ENCODE data around the gene CYTL1. TPM values are rescaled to one million over a fixed set of nuclear protein-coding genes. Genes with fewer than 3 reads are reported as not detected.
A peak's percentile ranks its signal among the peaks of the same experiment; 100 is the strongest.

CYTL1 gene
- polyA plus RNA-seq, 1 donor from 2014 or later: not detected

DNA sequence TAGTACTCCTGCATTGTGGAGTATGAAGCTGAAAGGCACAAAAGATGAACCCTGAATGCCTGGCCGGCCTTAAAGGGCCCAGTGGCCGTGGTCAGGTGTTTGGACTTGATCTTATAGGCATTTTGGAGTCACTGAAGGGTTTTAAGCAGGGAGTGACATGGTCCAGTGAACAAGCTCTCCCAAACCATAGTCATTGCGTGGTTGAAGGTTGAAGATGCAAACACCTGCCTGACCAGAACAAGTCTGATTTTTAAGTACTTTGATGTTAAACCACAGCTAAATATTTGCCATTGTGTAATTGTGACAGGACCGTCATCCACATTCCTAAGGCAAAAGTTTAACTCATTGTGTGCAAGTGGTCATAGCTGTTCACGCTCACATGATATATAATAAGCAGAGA is 35.3 kb upstream of the CYTL1 start:
- H3K36me3 ChIP-seq (ENCODE audit: insufficient read depth, low read length): no peaks in the 10 kb centered on the region
- H3F3A ChIP-seq (ENCODE audit: insufficient read depth, low read length, poor library complexity, severe bottlenecking): no peaks in the 10 kb centered on the region
- no peak overlapping the region for H3K4me2 ChIP-seq (ENCODE audit: low read length)
- H3K27me3 ChIP-seq (ENCODE audit: insufficient read depth, low read depth, low read length): no peaks in the 10 kb centered on the region
- H3K79me2 ChIP-seq (replicated peaks; ENCODE audit: insufficient read depth, low read length): no peaks in the 10 kb centered on the region
- H3K9ac ChIP-seq (ENCODE audit: low read length): no peak overlapping the region
- H3K27ac ChIP-seq (ENCODE audit: low read length): no peak overlapping the region
- H3K9me2 ChIP-seq (ENCODE audit: insufficient read depth, low read length): no peaks in the 10 kb centered on the region
- H4K20me1 ChIP-seq (ENCODE audit: insufficient read depth): no peaks in the 10 kb centered on the region
- H3K4me3 ChIP-seq (ENCODE audit: low read length): peak overlapping the region; percentile 29
- no peak overlapping the region for H2AFZ ChIP-seq (ENCODE audit: low read depth, low read length)
- no peaks in the 10 kb centered on the region for H3K9me3 ChIP-seq (ENCODE audit: low read length)
- TF ChIP-seq EZH2 (IDR thresholded peaks at IDR 0.05; ENCODE audit: borderline replicate concordance, insufficient read depth, low read length, poor library complexity, severe bottlenecking) (no peak), POLR2AphosphoS5 (IDR thresholded peaks at IDR 0.05) (no peak), EP300 (conservative IDR thresholded peaks at IDR 0.05; ENCODE audit: poor library complexity, severe bottlenecking) (no peak), RAD21 (conservative IDR thresholded peaks at IDR 0.05) (no peak), TAF1 (IDR thresholded peaks at IDR 0.05; ENCODE audit: low read depth) (no peak)

DNA sequence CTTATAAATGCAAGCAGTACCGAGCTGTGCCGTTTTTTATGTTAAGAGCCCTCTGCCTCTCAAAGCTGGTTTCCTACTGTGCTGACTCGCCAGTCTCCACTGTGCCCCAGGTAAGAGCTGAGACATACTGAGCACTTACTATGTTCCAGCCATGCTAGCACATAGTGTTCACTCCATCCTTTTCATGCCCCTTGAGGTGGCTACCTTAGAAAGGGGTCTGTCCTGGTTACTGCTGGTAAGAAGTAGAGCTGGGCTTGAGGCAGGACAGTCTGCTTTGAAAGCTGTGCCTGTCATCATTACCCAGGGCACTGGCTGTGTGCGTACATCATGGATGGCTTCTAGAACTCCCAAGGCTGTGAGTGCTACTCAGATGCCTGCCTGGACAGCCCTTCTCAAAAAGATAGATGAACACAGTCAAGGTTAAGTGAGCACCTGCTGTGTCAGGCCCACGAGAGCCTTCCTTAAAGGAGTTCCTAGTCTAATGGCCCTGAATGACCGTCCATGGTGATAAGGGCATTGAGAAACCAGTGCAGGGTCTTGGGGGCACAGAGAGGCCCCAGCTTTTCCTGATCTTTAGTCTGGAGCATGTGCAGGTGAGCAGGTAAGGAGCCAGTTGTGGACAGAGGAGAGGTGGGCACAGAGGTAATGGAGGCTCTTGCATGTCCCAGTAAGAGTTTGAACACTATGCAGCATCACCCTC is 33.6 kb upstream of the CYTL1 start:
- Histone ChIP-seq H3K36me3 (ENCODE audit: insufficient read depth, low read length) (no peaks in the 10 kb centered on the region), H3K79me2 (replicated peaks; ENCODE audit: insufficient read depth, low read length) (no peaks in the 10 kb centered on the region), H3K4me3 (ENCODE audit: low read length) (peak overlapping the region; percentile 93), H3F3A (ENCODE audit: insufficient read depth, low read length, poor library complexity, severe bottlenecking) (no peaks in the 10 kb centered on the region), H3K9me3 (ENCODE audit: low read length) (no peaks in the 10 kb centered on the region), H4K20me1 (ENCODE audit: insufficient read depth) (no peaks in the 10 kb centered on the region), H3K27me3 (ENCODE audit: insufficient read depth, low read depth, low read length) (no peaks in the 10 kb centered on the region), H3K9ac (ENCODE audit: low read length) (no peak overlapping the region), H3K27ac (ENCODE audit: low read length) (no peak overlapping the region), H3K4me2 (ENCODE audit: low read length) (peak overlapping the region; percentile 82), H3K9me2 (ENCODE audit: insufficient read depth, low read length) (no peaks in the 10 kb centered on the region), H2AFZ (ENCODE audit: low read depth, low read length) (no peak overlapping the region)
- TF ChIP-seq EZH2 (IDR thresholded peaks at IDR 0.05; ENCODE audit: borderline replicate concordance, insufficient read depth, low read length, poor library complexity, severe bottlenecking): no peak
- TF ChIP-seq MXI1 (conservative IDR thresholded peaks at IDR 0.05; ENCODE audit: poor library complexity, severe bottlenecking): no peak
- TF ChIP-seq EP300 (conservative IDR thresholded peaks at IDR 0.05; ENCODE audit: poor library complexity, severe bottlenecking): no peak
- TF ChIP-seq, protein P1, sequence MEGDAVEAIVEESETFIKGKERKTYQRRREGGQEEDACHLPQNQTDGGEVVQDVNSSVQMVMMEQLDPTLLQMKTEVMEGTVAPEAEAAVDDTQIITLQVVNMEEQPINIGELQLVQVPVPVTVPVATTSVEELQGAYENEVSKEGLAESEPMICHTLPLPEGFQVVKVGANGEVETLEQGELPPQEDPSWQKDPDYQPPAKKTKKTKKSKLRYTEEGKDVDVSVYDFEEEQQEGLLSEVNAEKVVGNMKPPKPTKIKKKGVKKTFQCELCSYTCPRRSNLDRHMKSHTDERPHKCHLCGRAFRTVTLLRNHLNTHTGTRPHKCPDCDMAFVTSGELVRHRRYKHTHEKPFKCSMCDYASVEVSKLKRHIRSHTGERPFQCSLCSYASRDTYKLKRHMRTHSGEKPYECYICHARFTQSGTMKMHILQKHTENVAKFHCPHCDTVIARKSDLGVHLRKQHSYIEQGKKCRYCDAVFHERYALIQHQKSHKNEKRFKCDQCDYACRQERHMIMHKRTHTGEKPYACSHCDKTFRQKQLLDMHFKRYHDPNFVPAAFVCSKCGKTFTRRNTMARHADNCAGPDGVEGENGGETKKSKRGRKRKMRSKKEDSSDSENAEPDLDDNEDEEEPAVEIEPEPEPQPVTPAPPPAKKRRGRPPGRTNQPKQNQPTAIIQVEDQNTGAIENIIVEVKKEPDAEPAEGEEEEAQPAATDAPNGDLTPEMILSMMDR (IDR thresholded peaks at IDR 0.05; ENCODE audit: poor library complexity, severe bottlenecking): no peak
- TF ChIP-seq POLR2AphosphoS5 (IDR thresholded peaks at IDR 0.05): no peak
- TF ChIP-seq, protein P2, sequence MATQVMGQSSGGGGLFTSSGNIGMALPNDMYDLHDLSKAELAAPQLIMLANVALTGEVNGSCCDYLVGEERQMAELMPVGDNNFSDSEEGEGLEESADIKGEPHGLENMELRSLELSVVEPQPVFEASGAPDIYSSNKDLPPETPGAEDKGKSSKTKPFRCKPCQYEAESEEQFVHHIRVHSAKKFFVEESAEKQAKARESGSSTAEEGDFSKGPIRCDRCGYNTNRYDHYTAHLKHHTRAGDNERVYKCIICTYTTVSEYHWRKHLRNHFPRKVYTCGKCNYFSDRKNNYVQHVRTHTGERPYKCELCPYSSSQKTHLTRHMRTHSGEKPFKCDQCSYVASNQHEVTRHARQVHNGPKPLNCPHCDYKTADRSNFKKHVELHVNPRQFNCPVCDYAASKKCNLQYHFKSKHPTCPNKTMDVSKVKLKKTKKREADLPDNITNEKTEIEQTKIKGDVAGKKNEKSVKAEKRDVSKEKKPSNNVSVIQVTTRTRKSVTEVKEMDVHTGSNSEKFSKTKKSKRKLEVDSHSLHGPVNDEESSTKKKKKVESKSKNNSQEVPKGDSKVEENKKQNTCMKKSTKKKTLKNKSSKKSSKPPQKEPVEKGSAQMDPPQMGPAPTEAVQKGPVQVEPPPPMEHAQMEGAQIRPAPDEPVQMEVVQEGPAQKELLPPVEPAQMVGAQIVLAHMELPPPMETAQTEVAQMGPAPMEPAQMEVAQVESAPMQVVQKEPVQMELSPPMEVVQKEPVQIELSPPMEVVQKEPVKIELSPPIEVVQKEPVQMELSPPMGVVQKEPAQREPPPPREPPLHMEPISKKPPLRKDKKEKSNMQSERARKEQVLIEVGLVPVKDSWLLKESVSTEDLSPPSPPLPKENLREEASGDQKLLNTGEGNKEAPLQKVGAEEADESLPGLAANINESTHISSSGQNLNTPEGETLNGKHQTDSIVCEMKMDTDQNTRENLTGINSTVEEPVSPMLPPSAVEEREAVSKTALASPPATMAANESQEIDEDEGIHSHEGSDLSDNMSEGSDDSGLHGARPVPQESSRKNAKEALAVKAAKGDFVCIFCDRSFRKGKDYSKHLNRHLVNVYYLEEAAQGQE (IDR thresholded peaks at IDR 0.05; ENCODE audit: borderline replicate concordance): no peak
- TF ChIP-seq TAF1 (IDR thresholded peaks at IDR 0.05; ENCODE audit: low read depth): no peak
- no peak for TF ChIP-seq SMC3 (conservative IDR thresholded peaks at IDR 0.05; ENCODE audit: poor library complexity)
- no peak for TF ChIP-seq RAD21 (conservative IDR thresholded peaks at IDR 0.05)
